GM12878 (cell line): ENCODE measurements around the gene MED10. TPM values are rescaled to one million over a fixed set of nuclear protein-coding genes. Genes with fewer than 3 reads are reported as not detected.

Experiments used
- DPF2 ChIP-seq: fragments of 450-650 bp; IDR thresholded peaks from 2 replicates; pipeline ENCODE4 v1.6.1; 2017; ENCODE audit warnings: mild to moderate bottlenecking
- FOS ChIP-seq: IDR thresholded peaks from 3 replicates; pipeline ENCODE4 v1.6.1; 2011; ENCODE audit warnings: borderline replicate concordance; ENCODE audit not compliant: insufficient read length; ENCODE audit errors: extremely low read depth
- HDGF ChIP-seq: fragments of 450-650 bp; IDR thresholded peaks from 2 replicates; pipeline ENCODE4 v1.6.1; 2016; ENCODE audit warnings: antibody characterized with exemption
- NR2F1 ChIP-seq: fragments of 450-650 bp; conservative IDR thresholded peaks from 2 replicates; pipeline ENCODE4 v1.6.1; 2017; ENCODE audit warnings: mild to moderate bottlenecking
- POLR2AphosphoS5 ChIP-seq: IDR thresholded peaks from 2 replicates; pipeline ENCODE4 v1.6.1; 2011; ENCODE audit warnings: mild to moderate bottlenecking, low read length, inconsistent platforms
- REST ChIP-seq: IDR thresholded peaks from 2 replicates; pipeline ENCODE4 v1.6.1; 2012; ENCODE audit warnings: mild to moderate bottlenecking, low read depth, low read length
- SREBF2 ChIP-seq: IDR thresholded peaks from 2 replicates; pipeline ENCODE4 v1.6.1; 2012; ENCODE audit warnings: mild to moderate bottlenecking, low read length
- TCF12 ChIP-seq: IDR thresholded peaks from 2 replicates; pipeline ENCODE4 v1.6.1; 2011; ENCODE audit warnings: low read depth, mild to moderate bottlenecking, low read length
- WRNIP1 ChIP-seq: IDR thresholded peaks from 2 replicates; pipeline ENCODE4 v1.6.1; 2011; ENCODE audit warnings: low read depth, low read length, improper control_type of control experiment, borderline replicate concordance
- ZBTB33 ChIP-seq: fragments of 450-650 bp; IDR thresholded peaks from 2 replicates; pipeline ENCODE4 v1.6.1; 2017; ENCODE audit warnings: mild to moderate bottlenecking
- polyA plus RNA-seq, 11 experiments: library from polyadenylated mRNA; depleted of rRNA in 4 of 11; unstranded in 6 of 11; stranded (reverse) in 5 of 11; fragments of >200 nt; fragmentation: Nextera tagmentation in 4 of 11; fragmentation: Illumina TruSeq in 1 of 11; extraction: Ambion mirVana in 4 of 11; extraction: Trizol in 1 of 11; gene quantifications; 1 replicate in 1 of 11; 2 replicates in 10 of 11; pipeline versions ENCODE4 v1.2.1 to v1.2.3, GENCODE V29; 2011 to 2016; ENCODE audit warnings: inconsistent platforms in 2 of 11, missing spikeins in 2 of 11, low read depth in 1 of 11
- total RNA-seq, 4 experiments: library from RNA; depleted of rRNA in 3 of 4; stranded (reverse); fragments of >200 nt in 3 of 4; fragmentation: Illumina TruSeq in 1 of 4; extraction: Trizol in 1 of 4; gene quantifications; 2 replicates each; pipeline versions ENCODE4 v1.2.1 to v1.2.3, GENCODE V29; 2013 to 2021

The MED10 gene
- total and polyA plus RNA-seq, 10 of the 15 experiments (the other 5 are each of a cell fraction or from before 2014, with no cell fraction given): 21.2 to 111 (median 46.6) TPM

GRCh38 chr5:6377905-6378765 lies at the start of gene MED10 (continued):
- TF ChIP-seq HDGF: peak; percentile 76; the same call in 1 of the 2 replicates
- no peak for TF ChIP-seq ZBTB33
- TF ChIP-seq REST: no peak
- no peak for TF ChIP-seq FOS
- no peak for TF ChIP-seq WRNIP1
- TF ChIP-seq TCF12: peak; percentile 67; the same call in 1 of the 2 replicates
- no peak for TF ChIP-seq NR2F1
- TF ChIP-seq SREBF2: no peak
- no peak for TF ChIP-seq DPF2
- peak; percentile 90; the same call in 1 of the 2 replicates for TF ChIP-seq POLR2AphosphoS5
